ENCODE measurements around the gene ACIN1. TPM values are rescaled to one million over a fixed set of nuclear protein-coding genes. Genes with fewer than 3 reads are reported as not detected.
A peak's percentile ranks its signal among the peaks of the same experiment; 100 is the strongest.

The ACIN1 gene
- total RNA-seq, 2 experiments from 2014 or later = 160 to 215 TPM

GRCh38 chr14:23079716-23080115 lies 15.2 kb downstream of the ACIN1 start:
- H3K27me3 Mint-ChIP-seq = no peaks in the 10 kb centered on the region
- ATAC-seq (no peak), DNase-seq (no peak)
- H3K4me3 Mint-ChIP-seq = no peak overlapping the region
- peak overlapping the region; percentile 58 for H3K27ac Mint-ChIP-seq
- CTCF ChIA-PET = interaction anchor here (1.0 to 4.2 kb wide), 4 partner anchors 11 to 41 kb away, joined by 3 to 58 read pairs (median 14); partner anchors contain the start of genes ACIN1 and C14orf119
- peaks cover 56% of the 10 kb centered on the region for H3K36me3 Mint-ChIP-seq (ENCODE audit: low read depth)
- POLR2A ChIA-PET = no interaction called here
- intact Hi-C loops (cut with DNase I, micrococcal nuclease) = no loop called here
- peaks cover 3% of the 10 kb centered on the region for H3K4me1 Mint-ChIP-seq
- no peaks in the 10 kb centered on the region for H3K9me3 Mint-ChIP-seq (ENCODE audit: low read depth)

GRCh38 chr14:23078692-23079116 lies 16.2 kb downstream of the ACIN1 start:
- intact Hi-C loops (cut with DNase I, micrococcal nuclease) = no loop called here
- CTCF ChIA-PET = interaction anchor here (1.0 to 4.8 kb wide), 12 partner anchors 11 to 108 kb away, joined by 3 to 58 read pairs (median 16); partner anchors contain the start of genes ACIN1, C14orf119, CDH24 and CEBPE

GRCh38 chr14:23077962-23078361 lies 17.0 kb downstream of the ACIN1 start:
- intact Hi-C loops (cut with DNase I, micrococcal nuclease) = loop anchor here in 1 of 2 experiments (1.0 kb wide), 1 partner anchor 31 kb away; no protein-coding TSS in a partner anchor
- Mint-ChIP-seq H3K4me1 (no peaks in the 10 kb centered on the region), H3K27ac (peak overlapping the region; percentile 42), H3K36me3 (ENCODE audit: low read depth) (peaks cover 49% of the 10 kb centered on the region), H3K9me3 (ENCODE audit: low read depth) (no peaks in the 10 kb centered on the region), H3K4me3 (no peak overlapping the region), H3K27me3 (no peaks in the 10 kb centered on the region)
- ATAC-seq (peak; percentile 26), DNase-seq (no peak)
- POLR2A ChIA-PET = interaction anchor here (0.7 kb wide), 1 partner anchor 12 kb away, joined by 3 read pairs; no protein-coding TSS in a partner anchor
- CTCF ChIA-PET = interaction anchor here (0.9 to 4.8 kb wide), 20 partner anchors 11 to 123 kb away, joined by 3 to 58 read pairs (median 11); partner anchors contain the start of genes ACIN1, C14orf119, CDH24 and CEBPE

More at GRCh38 chr14:23078692-23079116, 16.2 kb downstream of the ACIN1 start:
- no peak for DNase-seq
- H3K27me3 Mint-ChIP-seq = no peaks in the 10 kb centered on the region
- POLR2A ChIA-PET = interaction anchor here (0.7 kb wide), 1 partner anchor 16 kb away, joined by 4 read pairs; the partner anchor contains the start of gene ACIN1
- no peak overlapping the region for H3K4me3 Mint-ChIP-seq
- no peaks in the 10 kb centered on the region for H3K4me1 Mint-ChIP-seq
- ATAC-seq = peak; percentile 47
- H3K27ac Mint-ChIP-seq = peak overlapping the region; percentile 31
- H3K9me3 Mint-ChIP-seq (ENCODE audit: low read depth) = no peaks in the 10 kb centered on the region
- H3K36me3 Mint-ChIP-seq (ENCODE audit: low read depth) = peaks cover 54% of the 10 kb centered on the region

- no peaks in the 10 kb centered on the region for H3K9me3 Mint-ChIP-seq (ENCODE audit: low read depth)
These were observed 18.0 kb downstream of the ACIN1 start for GRCh38 chr14:23076785-23077408.

GRCh38 chr14:23074906-23075305 lies 20.0 kb downstream of the ACIN1 start:
- Mint-ChIP-seq H3K4me3 (no peak overlapping the region), H3K9me3 (ENCODE audit: low read depth) (no peaks in the 10 kb centered on the region), H3K4me1 (peaks cover 18% of the 10 kb centered on the region), H3K27me3 (no peaks in the 10 kb centered on the region), H3K36me3 (ENCODE audit: low read depth) (peaks cover 49% of the 10 kb centered on the region), H3K27ac (no peak overlapping the region)
- ChIA-PET POLR2A (no interaction called here), CTCF (interaction anchor here (1.0 to 4.8 kb wide), 4 partner anchors 10 to 45 kb away, joined by 3 to 36 read pairs (median 18); partner anchors contain the start of genes ACIN1, C14orf119 and CEBPE)
- DNase-seq (no peak), ATAC-seq (no peak)
- intact Hi-C loops (cut with DNase I, micrococcal nuclease) = loop anchor here in 1 of 2 experiments (5.0 kb wide), 1 partner anchor 227 kb away; the partner anchor contains the start of gene PPP1R3E

More at GRCh38 chr14:23076785-23077408, 18.0 kb downstream of the ACIN1 start:
- Mint-ChIP-seq H3K27ac (peak overlapping the region; percentile 17), H3K36me3 (ENCODE audit: low read depth) (peaks cover 59% of the 10 kb centered on the region), H3K27me3 (no peaks in the 10 kb centered on the region), H3K4me1 (peaks cover 5% of the 10 kb centered on the region), H3K4me3 (no peak overlapping the region)
- peak; percentile 46 for DNase-seq
- CTCF ChIA-PET = interaction anchor here (0.5 to 4.8 kb wide), 38 partner anchors 9 to 511 kb away, joined by 3 to 58 read pairs (median 4); partner anchors contain the start of genes ACIN1, C14orf119, CDH24 and CEBPE
- intact Hi-C loops (cut with DNase I, micrococcal nuclease) = loop anchor here in 1 of 2 experiments (1.0 kb wide), 1 partner anchor 32 kb away; no protein-coding TSS in a partner anchor
- POLR2A ChIA-PET = interaction anchor here (1.1 kb wide), 1 partner anchor 9 kb away, joined by 3 read pairs; no protein-coding TSS in a partner anchor
- ATAC-seq = peak; percentile 59

- Mint-ChIP-seq H3K27ac (peak overlapping the region; percentile 90), H3K36me3 (ENCODE audit: low read depth) (peaks cover 46% of the 10 kb centered on the region), H3K4me3 (peak overlapping the region; percentile 92), H3K4me1 (peaks cover 32% of the 10 kb centered on the region), H3K9me3 (ENCODE audit: low read depth) (no peaks in the 10 kb centered on the region), H3K27me3 (no peaks in the 10 kb centered on the region)
- ATAC-seq (no peak), DNase-seq (no peak)
- intact Hi-C loops (cut with DNase I, micrococcal nuclease) = loop anchor here (1.0 to 5.0 kb wide), 3 partner anchors 23 to 230 kb away; partner anchors contain the start of genes ACIN1 (in 2 of the 2), C14orf119 (in 2 of the 2) and PPP1R3E (in 1 of the 2)
- ChIA-PET POLR2A (interaction anchor here (0.6 to 2.4 kb wide), 7 partner anchors 14 to 484 kb away, joined by 3 to 27 read pairs (median 3); partner anchors contain the start of genes ACIN1, C14orf119 and CDH24), CTCF (interaction anchor here (0.7 to 4.2 kb wide), 30 partner anchors 9 to 386 kb away, joined by 3 to 34 read pairs (median 6); partner anchors contain the start of genes ACIN1, AJUBA, C14orf119 and CDH24)
These were observed 22.9 kb downstream of the ACIN1 start for GRCh38 chr14:23071921-23072539.

- Mint-ChIP-seq H3K4me3 (peak overlapping the region; percentile 92), H3K27me3 (no peaks in the 10 kb centered on the region), H3K4me1 (peaks cover 32% of the 10 kb centered on the region), H3K27ac (peak overlapping the region; percentile 90), H3K9me3 (ENCODE audit: low read depth) (no peaks in the 10 kb centered on the region), H3K36me3 (ENCODE audit: low read depth) (peaks cover 51% of the 10 kb centered on the region)
- CTCF ChIA-PET = interaction anchor here (0.7 to 4.2 kb wide), 31 partner anchors 9 to 486 kb away, joined by 3 to 34 read pairs (median 7); partner anchors contain the start of genes ACIN1, AJUBA, C14orf119 and CDH24
- DNase-seq = peak; percentile 91
- POLR2A ChIA-PET = interaction anchor here (0.6 to 2.4 kb wide), 8 partner anchors 13 to 484 kb away, joined by 3 to 27 read pairs (median 3); partner anchors contain the start of genes ACIN1, C14orf119 and CDH24
- intact Hi-C loops (cut with DNase I, micrococcal nuclease) = loop anchor here (1.0 to 5.0 kb wide), 3 partner anchors 24 to 231 kb away; partner anchors contain the start of genes ACIN1 (in 2 of the 2), C14orf119 (in 2 of the 2) and PPP1R3E (in 1 of the 2)
- ATAC-seq = peak; percentile 98
These were observed 23.6 kb downstream of the ACIN1 start for GRCh38 chr14:23071244-23071920.

GRCh38 chr14:23070262-23071129 lies 24.4 kb downstream of the ACIN1 start:
- H3K36me3 Mint-ChIP-seq (ENCODE audit: low read depth) = peaks cover 50% of the 10 kb centered on the region

GRCh38 chr14:23069413-23069806 lies 25.5 kb downstream of the ACIN1 start:
- intact Hi-C loops (cut with DNase I, micrococcal nuclease) = loop anchor here (1.0 kb wide), 2 partner anchors 40 to 118 kb away; no protein-coding TSS in a partner anchor
- H3K9me3 Mint-ChIP-seq (ENCODE audit: low read depth) = no peaks in the 10 kb centered on the region
- DNase-seq (no peak), ATAC-seq (no peak)
- H3K4me3 Mint-ChIP-seq = peak overlapping the region; percentile 92
- peaks cover 37% of the 10 kb centered on the region for H3K4me1 Mint-ChIP-seq
- CTCF ChIA-PET = interaction anchor here (0.6 to 19.3 kb wide), 61 partner anchors 8 to 513 kb away, joined by 3 to 751 read pairs (median 6); partner anchors contain the start of genes ACIN1, AJUBA, C14orf119 and CDH24
- POLR2A ChIA-PET = interaction anchor here (0.6 to 1.4 kb wide), 6 partner anchors 11 to 139 kb away, joined by 3 to 13 read pairs (median 3); partner anchors contain the start of genes ACIN1 and C14orf119
- H3K36me3 Mint-ChIP-seq (ENCODE audit: low read depth) = peaks cover 54% of the 10 kb centered on the region
- no peaks in the 10 kb centered on the region for H3K27me3 Mint-ChIP-seq
- peak overlapping the region; percentile 17 for H3K27ac Mint-ChIP-seq

More at GRCh38 chr14:23070262-23071129, 24.4 kb downstream of the ACIN1 start:
- ChIA-PET CTCF (interaction anchor here (0.5 to 4.2 kb wide), 32 partner anchors 8 to 1281 kb away, joined by 3 to 34 read pairs (median 6); partner anchors contain the start of genes ACIN1, AJUBA, C14orf119 and CDH24), POLR2A (interaction anchor here (0.6 to 2.4 kb wide), 5 partner anchors 13 to 59 kb away, joined by 3 to 27 read pairs (median 3); partner anchors contain the start of genes ACIN1, C14orf119 and CDH24)
- no peak for DNase-seq
- intact Hi-C loops (cut with DNase I, micrococcal nuclease) = loop anchor here (1.0 to 5.0 kb wide), 3 partner anchors 25 to 232 kb away; partner anchors contain the start of genes ACIN1 (in 2 of the 2), C14orf119 (in 2 of the 2) and PPP1R3E (in 1 of the 2)
- Mint-ChIP-seq H3K27ac (peak overlapping the region; percentile 90), H3K27me3 (no peaks in the 10 kb centered on the region), H3K9me3 (ENCODE audit: low read depth) (no peaks in the 10 kb centered on the region), H3K4me1 (peaks cover 37% of the 10 kb centered on the region), H3K4me3 (peak overlapping the region; percentile 92)
- ATAC-seq = no peak

Measured in activated CD4-positive, alpha-beta T cell treated with anti-CD3 and anti-CD28 coated beads for 36 hours (primary cell).